ENCODE data around the gene LMCD1.

DNA sequence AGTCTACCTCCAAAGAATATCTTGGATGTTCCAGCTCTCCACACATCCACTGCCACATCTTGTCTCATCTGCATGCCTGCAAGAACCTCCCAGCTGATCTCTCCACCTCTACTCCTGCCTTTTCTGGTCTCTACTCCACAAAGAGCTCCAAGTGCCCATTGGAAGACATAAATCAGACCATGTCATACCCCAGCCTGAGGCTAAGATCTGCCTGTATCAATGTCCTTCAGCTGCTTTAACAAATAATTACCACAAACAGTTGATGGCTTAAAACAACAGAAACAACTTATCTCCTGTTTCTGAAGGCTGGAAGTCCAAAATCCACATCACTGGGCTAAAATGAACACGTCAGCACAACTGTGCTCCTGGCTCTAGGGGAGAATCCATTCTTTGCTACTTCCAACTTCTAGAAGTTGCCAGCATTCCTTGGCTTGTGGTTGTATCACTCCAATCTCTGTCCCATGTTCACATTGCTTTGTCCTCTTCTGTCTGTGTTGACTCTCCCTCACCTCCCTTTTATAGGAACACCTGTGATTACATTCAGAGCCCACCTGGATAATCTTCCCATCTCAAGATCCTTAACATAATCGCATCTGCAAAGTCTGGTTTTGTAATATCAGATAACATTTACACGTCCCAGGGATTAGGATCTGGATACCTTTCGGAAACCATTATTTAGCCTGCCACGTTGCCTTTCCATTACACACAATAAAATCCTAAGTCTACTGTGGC, 17.0 kb upstream of the LMCD1 start:
- TF ChIP-seq, protein P1, sequence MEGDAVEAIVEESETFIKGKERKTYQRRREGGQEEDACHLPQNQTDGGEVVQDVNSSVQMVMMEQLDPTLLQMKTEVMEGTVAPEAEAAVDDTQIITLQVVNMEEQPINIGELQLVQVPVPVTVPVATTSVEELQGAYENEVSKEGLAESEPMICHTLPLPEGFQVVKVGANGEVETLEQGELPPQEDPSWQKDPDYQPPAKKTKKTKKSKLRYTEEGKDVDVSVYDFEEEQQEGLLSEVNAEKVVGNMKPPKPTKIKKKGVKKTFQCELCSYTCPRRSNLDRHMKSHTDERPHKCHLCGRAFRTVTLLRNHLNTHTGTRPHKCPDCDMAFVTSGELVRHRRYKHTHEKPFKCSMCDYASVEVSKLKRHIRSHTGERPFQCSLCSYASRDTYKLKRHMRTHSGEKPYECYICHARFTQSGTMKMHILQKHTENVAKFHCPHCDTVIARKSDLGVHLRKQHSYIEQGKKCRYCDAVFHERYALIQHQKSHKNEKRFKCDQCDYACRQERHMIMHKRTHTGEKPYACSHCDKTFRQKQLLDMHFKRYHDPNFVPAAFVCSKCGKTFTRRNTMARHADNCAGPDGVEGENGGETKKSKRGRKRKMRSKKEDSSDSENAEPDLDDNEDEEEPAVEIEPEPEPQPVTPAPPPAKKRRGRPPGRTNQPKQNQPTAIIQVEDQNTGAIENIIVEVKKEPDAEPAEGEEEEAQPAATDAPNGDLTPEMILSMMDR (conservative IDR thresholded peaks at IDR 0.05 in 1 of 2, IDR thresholded peaks at IDR 0.05 in 1 of 2; ENCODE audit: extremely low read depth in 1 of 2, insufficient read depth in 1 of 2, low read depth in 1 of 2, low read length in 2 of 2) = no peak
- no peak for TF ChIP-seq EZH2 (IDR thresholded peaks at IDR 0.05; ENCODE audit: borderline replicate concordance, low read length)

Measured in mammary epithelial cell (primary cell).